OCI-LY3 (cell line): Measurements from ENCODE around the gene LSM3.

ENCODE experiments used
- H2AFZ ChIP-seq: fragments of 200-600, 300-600 bp; shearing (Covaris generic); 2 replicates; pipeline ENCODE4 v1.6.0; 2014; ENCODE audit warnings: antibody characterized with exemption, low read depth, low read length
- H3K27ac ChIP-seq: fragments of 200-600, 300-600 bp; sonication (generic); 2 replicates; pipeline ENCODE4 v1.5.1; 2014; ENCODE audit warnings: mild to moderate bottlenecking, low read length, moderate library complexity, mixed read lengths
- H3K27me3 ChIP-seq: fragments of 200-600, 300-600 bp; sonication (generic); 2 replicates; pipeline ENCODE4 v1.6.1; 2014; ENCODE audit warnings: low read depth, low read length, mixed read lengths
- H3K36me3 ChIP-seq: fragments of 200-600, 300-600 bp; sonication (generic); replicated peaks from 2 replicates; pipeline ENCODE3; 2014; ENCODE audit warnings: low read depth, low read length, mixed read lengths
- H3K4me1 ChIP-seq: fragments of 300-600, 200-600 bp; sonication (generic); 2 replicates; pipeline ENCODE4 v1.6.1; 2014; ENCODE audit warnings: low read length, mixed read lengths
- H3K4me2 ChIP-seq: fragments of 200-600, 300-600 bp; sonication (generic); 2 replicates; pipeline ENCODE4 v1.6.1; 2014; ENCODE audit warnings: low read length, mixed read lengths
- H3K4me3 ChIP-seq: fragments of 300-600, 200-600 bp; sonication (generic); 2 replicates; pipeline ENCODE4 v1.5.1; 2014; ENCODE audit warnings: antibody characterized with exemption, mild to moderate bottlenecking, low read length, moderate library complexity
- H3K79me2 ChIP-seq: fragments of 300-600, 200-600 bp; shearing (Covaris generic); 2 replicates; pipeline ENCODE4 v1.6.1; 2014; ENCODE audit warnings: mild to moderate bottlenecking, low read length, mixed read lengths
- H3K9ac ChIP-seq: fragments of 300-600, 200-600 bp; shearing (Covaris generic); 2 replicates; pipeline ENCODE4 v1.6.0; 2014; ENCODE audit warnings: mild to moderate bottlenecking, low read length, moderate library complexity
- H3K9me3 ChIP-seq: fragments of 200-600, 300-600 bp; shearing (Covaris generic); 2 replicates; pipeline ENCODE4 v1.6.1; 2014; ENCODE audit warnings: low read length, mixed read lengths; ENCODE audit not compliant: insufficient read depth
- H4K20me1 ChIP-seq: fragments of 200-600, 300-600 bp; sonication (generic); 2 replicates; pipeline ENCODE4 v1.6.1; 2016; ENCODE audit warnings: low read length, mixed read lengths; ENCODE audit not compliant: insufficient read depth
- CTCF ChIP-seq: fragments of 200-600, 300-600 bp; sonication (generic); IDR thresholded peaks from 2 replicates; pipeline ENCODE4 v1.5.1; 2014; ENCODE audit warnings: antibody characterized with exemption, low read length, low read depth
- EZH2phosphoT487 ChIP-seq: fragments of 200-600 bp; shearing (Covaris generic); IDR thresholded peaks from 2 replicates; pipeline ENCODE4 v1.6.1; 2018; ENCODE audit warnings: antibody characterized with exemption, mixed run types, low read depth

LSM3 gene

GRCh38 chr3:14145670-14146380 lies 32.8 kb upstream of the LSM3 start:
- H3K4me2 ChIP-seq, result no peak overlapping the region
- peaks cover 56% of the 10 kb centered on the region for H3K36me3 ChIP-seq
- H3K27me3 ChIP-seq, result no peaks in the 10 kb centered on the region
- no peak overlapping the region for H3K4me3 ChIP-seq
- no peaks in the 10 kb centered on the region for H3K79me2 ChIP-seq
- no peak overlapping the region for H3K27ac ChIP-seq
- peaks cover 18% of the 10 kb centered on the region for H3K4me1 ChIP-seq
- no peaks in the 10 kb centered on the region for H3K9me3 ChIP-seq
- no peak overlapping the region for H2AFZ ChIP-seq
- peaks cover 7% of the 10 kb centered on the region for H4K20me1 ChIP-seq
- H3K9ac ChIP-seq, result no peak overlapping the region
- TF ChIP-seq CTCF (no peak), EZH2phosphoT487 (no peak)

GRCh38 chr3:14146381-14147065 lies 32.1 kb upstream of the LSM3 start:
- H3K4me2 ChIP-seq, result no peak overlapping the region
- H3K4me3 ChIP-seq, result no peak overlapping the region
- H3K27ac ChIP-seq, result no peak overlapping the region
- peaks cover 18% of the 10 kb centered on the region for H3K4me1 ChIP-seq
- peaks cover 7% of the 10 kb centered on the region for H4K20me1 ChIP-seq
- H3K79me2 ChIP-seq, result no peaks in the 10 kb centered on the region
- H3K9me3 ChIP-seq, result no peaks in the 10 kb centered on the region
- no peak overlapping the region for H2AFZ ChIP-seq
- TF ChIP-seq EZH2phosphoT487, result no peak
- TF ChIP-seq CTCF, result no peak
- H3K27me3 ChIP-seq, result no peaks in the 10 kb centered on the region
- H3K36me3 ChIP-seq, result peaks cover 55% of the 10 kb centered on the region
- no peak overlapping the region for H3K9ac ChIP-seq

- H3K9me3 ChIP-seq, result no peaks in the 10 kb centered on the region
- H3K27ac ChIP-seq, result no peak overlapping the region
- no peak overlapping the region for H3K4me2 ChIP-seq
- peaks cover 56% of the 10 kb centered on the region for H3K36me3 ChIP-seq
- H3K79me2 ChIP-seq, result no peaks in the 10 kb centered on the region
- H3K4me1 ChIP-seq, result peaks cover 18% of the 10 kb centered on the region
- H3K27me3 ChIP-seq, result no peaks in the 10 kb centered on the region
- H3K9ac ChIP-seq, result no peak overlapping the region
- no peak overlapping the region for H2AFZ ChIP-seq
- TF ChIP-seq CTCF, result no peak
- no peak overlapping the region for H3K4me3 ChIP-seq
- peaks cover 7% of the 10 kb centered on the region for H4K20me1 ChIP-seq
These were observed 31.6 kb upstream of the LSM3 start for GRCh38 chr3:14147066-14147435.

GRCh38 chr3:14147617-14148016 lies 31.0 kb upstream of the LSM3 start:
- TF ChIP-seq CTCF, result no peak
- TF ChIP-seq EZH2phosphoT487, result no peak
- H3K36me3 ChIP-seq, result peaks cover 56% of the 10 kb centered on the region

More at GRCh38 chr3:14147617-14148016, 31.0 kb upstream of the LSM3 start:
- H3K79me2 ChIP-seq, result no peaks in the 10 kb centered on the region
- H3K4me1 ChIP-seq, result peaks cover 18% of the 10 kb centered on the region
- H3K9me3 ChIP-seq, result no peaks in the 10 kb centered on the region
- H2AFZ ChIP-seq, result no peak overlapping the region
- H3K9ac ChIP-seq, result no peak overlapping the region
- H3K4me3 ChIP-seq, result no peak overlapping the region
- H3K27ac ChIP-seq, result no peak overlapping the region
- no peak overlapping the region for H3K4me2 ChIP-seq
- H4K20me1 ChIP-seq, result peaks cover 7% of the 10 kb centered on the region
- no peaks in the 10 kb centered on the region for H3K27me3 ChIP-seq
